Ascending aorta (tissue), 2 donors: ENCODE results near the gene SMAD6. TPM values are rescaled to one million over a fixed set of nuclear protein-coding genes. Genes with fewer than 3 reads are reported as not detected.
A peak's percentile ranks its signal among the peaks of the same experiment; 100 is the strongest.

Source experiments
- DNase-seq, 2 donors: peaks; one replicate each; pipeline ENCODE4 v3.0.0-alpha.2; 2019; ENCODE audit warnings: low spot score in 2 of 2
- H3K27ac ChIP-seq, 2 donors: fragments of 200-600 bp; sonication (generic); one replicate each; pipeline ENCODE4 v1.5.1; 2016 to 2017; ENCODE audit warnings: mild to moderate bottlenecking in 1 of 2
- H3K27me3 ChIP-seq: fragments of 200-600 bp; sonication (generic); one replicate; pipeline ENCODE4 v1.5.1; 2017
- H3K36me3 ChIP-seq, 2 donors: fragments of 200-600 bp; sonication (generic); one replicate each; pipeline ENCODE4 v1.5.1; 2016
- H3K4me1 ChIP-seq, 2 donors: fragments of 200-600 bp; sonication (generic); one replicate each; pipeline ENCODE4 v1.5.1; 2016 to 2017; ENCODE audit warnings: mild to moderate bottlenecking in 1 of 2
- H3K4me3 ChIP-seq, 2 donors: fragments of 200-600 bp; sonication (generic); one replicate each; pipeline ENCODE4 v1.5.1; 2016 to 2017; ENCODE audit warnings: mild to moderate bottlenecking in 1 of 2
- H3K9me3 ChIP-seq, 2 donors: fragments of 200-600 bp; sonication (generic); one replicate each; pipeline ENCODE4 v1.5.1; 2016
- intact Hi-C: fragments of 100-400 bp; cut with DNase I; formaldehyde crosslinking; loops from one replicate; pipeline ENCODE4 v1.15.1; 2023
- total RNA-seq: library from RNA; depleted of rRNA; stranded (reverse); fragments of >200 nt; gene quantifications from one replicate; pipeline ENCODE4 v1.1.0, GENCODE V29; 2016
- TF ChIP-seq, protein P1 (sequence below), 3 experiments: fragments of 200-600 bp in 2 of 3; fragments of 450-650 bp in 1 of 3; sonication (generic) in 2 of 3; IDR thresholded peaks; one replicate each; pipeline ENCODE4 v1.5.1; 2016 to 2019; ENCODE audit warnings: antibody characterized with exemption in 3 of 3, mild to moderate bottlenecking in 1 of 3, moderate library complexity in 1 of 3

SMAD6 gene
- total RNA-seq, 1 donor from 2014 or later, result 140 TPM

DNA sequence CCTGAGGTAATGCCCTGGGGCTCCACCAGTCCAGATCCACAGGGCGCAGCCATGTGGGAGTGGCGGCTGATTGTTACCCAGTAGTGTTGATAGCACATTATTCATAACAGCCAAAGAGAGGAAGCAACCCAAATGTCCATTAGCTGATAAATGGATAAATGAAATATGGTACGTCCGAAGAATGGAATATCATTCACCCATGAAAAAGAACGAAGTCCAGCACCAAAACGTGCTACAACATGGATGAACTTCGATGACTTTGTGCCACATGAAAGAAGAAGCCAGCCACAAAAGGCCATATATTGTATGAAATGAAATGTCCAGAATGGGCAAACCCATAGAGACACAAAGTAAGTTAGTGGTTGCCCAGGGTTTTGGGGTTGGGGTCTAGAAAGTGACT is 6.4 kb downstream of the SMAD6 start:
- H3K4me3 ChIP-seq, result peak overlapping the region in 1 of 2 donors; percentile 88
- H3K27ac ChIP-seq, result peak overlapping the region; percentile 84 to 87
- intact Hi-C loops, result loop anchor here (10.0 kb wide), 3 partner anchors 204 to 486 kb away; partner anchors contain the start of genes RPL4 and ZWILCH
- peaks cover 0 to 10% of the 10 kb centered on the region in 2 donors for H3K36me3 ChIP-seq
- peaks cover 7 to 22% of the 10 kb centered on the region in 2 donors for H3K4me1 ChIP-seq
- no peaks in the 10 kb centered on the region for H3K9me3 ChIP-seq
- no peaks in the 10 kb centered on the region for H3K27me3 ChIP-seq
- no peak for DNase-seq
- TF ChIP-seq, protein P1, sequence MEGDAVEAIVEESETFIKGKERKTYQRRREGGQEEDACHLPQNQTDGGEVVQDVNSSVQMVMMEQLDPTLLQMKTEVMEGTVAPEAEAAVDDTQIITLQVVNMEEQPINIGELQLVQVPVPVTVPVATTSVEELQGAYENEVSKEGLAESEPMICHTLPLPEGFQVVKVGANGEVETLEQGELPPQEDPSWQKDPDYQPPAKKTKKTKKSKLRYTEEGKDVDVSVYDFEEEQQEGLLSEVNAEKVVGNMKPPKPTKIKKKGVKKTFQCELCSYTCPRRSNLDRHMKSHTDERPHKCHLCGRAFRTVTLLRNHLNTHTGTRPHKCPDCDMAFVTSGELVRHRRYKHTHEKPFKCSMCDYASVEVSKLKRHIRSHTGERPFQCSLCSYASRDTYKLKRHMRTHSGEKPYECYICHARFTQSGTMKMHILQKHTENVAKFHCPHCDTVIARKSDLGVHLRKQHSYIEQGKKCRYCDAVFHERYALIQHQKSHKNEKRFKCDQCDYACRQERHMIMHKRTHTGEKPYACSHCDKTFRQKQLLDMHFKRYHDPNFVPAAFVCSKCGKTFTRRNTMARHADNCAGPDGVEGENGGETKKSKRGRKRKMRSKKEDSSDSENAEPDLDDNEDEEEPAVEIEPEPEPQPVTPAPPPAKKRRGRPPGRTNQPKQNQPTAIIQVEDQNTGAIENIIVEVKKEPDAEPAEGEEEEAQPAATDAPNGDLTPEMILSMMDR (IDR thresholded peaks at IDR 0.05), result no peak

DNA sequence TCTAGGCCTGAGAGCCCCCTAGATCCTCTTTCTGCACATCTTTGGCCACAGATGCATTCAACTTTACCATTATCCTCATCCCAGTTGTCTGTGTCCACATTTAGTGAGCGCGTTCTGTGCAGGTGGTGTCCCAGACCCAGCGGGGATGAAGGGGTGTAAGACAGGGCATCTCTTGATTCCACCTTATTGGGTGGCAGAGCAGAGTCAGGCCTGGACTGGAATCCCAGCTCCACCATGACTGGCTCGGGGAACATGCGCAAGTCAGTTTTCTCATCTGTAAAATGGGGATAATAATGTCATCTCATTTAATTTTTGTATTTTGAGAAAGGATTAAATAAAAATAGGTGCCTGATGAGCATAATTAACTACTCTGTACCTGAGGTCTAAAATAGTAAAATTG is 7.8 kb downstream of the SMAD6 start:
- Histone ChIP-seq H3K27ac (no peak overlapping the region), H3K4me1 (peaks cover 16 to 33% of the 10 kb centered on the region in 2 donors), H3K36me3 (peaks cover 0 to 15% of the 10 kb centered on the region in 2 donors), H3K27me3 (no peaks in the 10 kb centered on the region), H3K9me3 (no peaks in the 10 kb centered on the region), H3K4me3 (no peak overlapping the region)
- DNase-seq, result no peak
- TF ChIP-seq, protein P1 (IDR thresholded peaks at IDR 0.05), result no peak
- intact Hi-C loops, result loop anchor here (10.0 kb wide), 3 partner anchors 205 to 485 kb away; partner anchors contain the start of genes RPL4 and ZWILCH

DNA sequence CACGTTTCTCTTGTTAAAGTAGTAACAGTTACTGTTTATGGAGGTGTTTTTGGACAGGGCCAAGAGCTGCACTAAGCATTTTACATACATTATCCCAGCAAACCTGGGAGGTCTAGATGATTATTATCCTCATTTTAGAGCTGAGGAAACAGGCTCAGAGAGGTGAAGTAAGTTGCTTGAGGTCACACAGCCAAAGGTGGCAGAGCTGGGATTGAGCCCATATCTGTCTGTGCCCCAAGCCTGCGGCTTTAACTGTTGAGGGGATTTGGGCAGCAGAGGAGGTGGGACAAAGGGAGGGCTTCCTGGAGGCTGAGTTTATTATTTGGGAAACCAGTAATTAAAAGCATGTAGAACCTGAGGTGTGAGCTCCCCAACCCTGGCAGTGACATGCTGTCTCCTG is 9.2 kb downstream of the SMAD6 start:
- no peaks in the 10 kb centered on the region for H3K27me3 ChIP-seq
- peaks cover 19 to 31% of the 10 kb centered on the region in 2 donors for H3K4me1 ChIP-seq
- no peaks in the 10 kb centered on the region for H3K9me3 ChIP-seq
- peak overlapping the region; percentile 33 to 52 for H3K27ac ChIP-seq
- intact Hi-C loops, result no loop called here
- no peak for DNase-seq
- TF ChIP-seq, protein P1 (IDR thresholded peaks at IDR 0.05), result no peak
- peaks cover 0 to 20% of the 10 kb centered on the region in 2 donors for H3K36me3 ChIP-seq
- H3K4me3 ChIP-seq, result no peak overlapping the region

DNA sequence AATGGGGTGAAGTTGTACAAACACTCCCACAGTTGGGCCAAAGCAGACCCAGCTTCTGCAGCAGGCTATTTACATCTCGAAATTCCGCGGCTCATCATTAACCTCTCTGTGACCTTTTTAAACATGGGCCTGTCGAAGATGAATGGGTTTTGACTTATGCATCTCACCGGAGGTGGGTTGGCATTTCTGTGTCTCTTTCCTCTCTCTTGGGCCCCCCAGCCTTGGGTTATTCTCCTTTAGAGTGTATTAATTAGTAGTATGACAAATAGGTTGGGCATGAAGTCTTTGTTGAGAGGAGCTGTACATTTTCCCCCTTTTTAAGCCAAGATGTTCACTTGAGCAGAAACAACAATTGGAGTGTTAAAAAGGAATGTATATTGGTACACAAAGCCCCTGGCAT is 9.8 kb downstream of the SMAD6 start:
- TF ChIP-seq, protein P1 (IDR thresholded peaks at IDR 0.05), result no peak
- no peak overlapping the region for H3K4me3 ChIP-seq
- peak overlapping the region; percentile 33 to 52 for H3K27ac ChIP-seq
- H3K4me1 ChIP-seq, result peaks cover 14 to 30% of the 10 kb centered on the region in 2 donors
- H3K9me3 ChIP-seq, result no peaks in the 10 kb centered on the region
- H3K36me3 ChIP-seq, result peaks cover 5 to 26% of the 10 kb centered on the region in 2 donors
- H3K27me3 ChIP-seq, result no peaks in the 10 kb centered on the region
- intact Hi-C loops, result no loop called here
- DNase-seq, result no peak

DNA sequence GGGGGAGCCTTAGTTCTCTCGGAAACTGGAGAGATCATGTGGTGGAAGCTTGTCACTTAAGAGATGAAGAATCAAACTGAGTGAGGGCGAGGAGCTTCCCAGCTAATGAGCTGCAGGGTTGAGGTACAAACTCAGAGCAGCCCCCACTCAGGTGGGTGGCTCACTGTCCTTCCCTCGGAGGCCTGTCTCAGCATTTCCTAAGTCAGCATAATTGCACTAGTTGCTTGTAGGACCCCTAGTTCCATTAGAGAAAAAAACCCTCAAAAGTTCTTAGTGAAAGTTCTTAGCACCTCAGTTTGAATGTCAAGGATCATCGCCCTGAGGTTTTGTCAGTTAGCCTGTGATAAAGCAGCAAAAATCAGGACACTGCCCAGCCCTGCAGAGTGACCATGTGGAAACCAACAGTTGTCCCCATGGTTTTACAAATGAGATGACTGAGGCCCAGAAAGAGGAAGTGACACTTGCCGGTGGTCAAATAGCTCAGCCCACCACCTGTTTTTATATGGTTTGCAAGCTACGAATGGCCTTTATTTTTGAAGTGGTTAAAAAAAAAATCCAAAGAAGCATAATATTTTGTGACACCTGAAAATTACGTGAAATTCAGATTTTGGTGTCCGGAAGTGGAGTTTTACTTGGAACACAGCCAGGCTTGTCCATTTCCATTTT is 11.9 kb downstream of the SMAD6 start:
- Histone ChIP-seq H3K4me3 (no peak overlapping the region), H3K27ac (peak overlapping the region; percentile 61 to 96), H3K36me3 (peaks cover 10 to 34% of the 10 kb centered on the region in 2 donors), H3K9me3 (no peaks in the 10 kb centered on the region), H3K27me3 (no peaks in the 10 kb centered on the region), H3K4me1 (peaks cover 12 to 37% of the 10 kb centered on the region in 2 donors)
- TF ChIP-seq, protein P1 (IDR thresholded peaks at IDR 0.05), result no peak
- DNase-seq, result no peak
- intact Hi-C loops, result no loop called here
